ENCODE data around the gene MMEL1. TPM values are rescaled to one million over a fixed set of nuclear protein-coding genes. Genes with fewer than 3 reads are reported as not detected.

The MMEL1 gene
- total RNA-seq, 1 donor from 2014 or later, result not detected

DNA sequence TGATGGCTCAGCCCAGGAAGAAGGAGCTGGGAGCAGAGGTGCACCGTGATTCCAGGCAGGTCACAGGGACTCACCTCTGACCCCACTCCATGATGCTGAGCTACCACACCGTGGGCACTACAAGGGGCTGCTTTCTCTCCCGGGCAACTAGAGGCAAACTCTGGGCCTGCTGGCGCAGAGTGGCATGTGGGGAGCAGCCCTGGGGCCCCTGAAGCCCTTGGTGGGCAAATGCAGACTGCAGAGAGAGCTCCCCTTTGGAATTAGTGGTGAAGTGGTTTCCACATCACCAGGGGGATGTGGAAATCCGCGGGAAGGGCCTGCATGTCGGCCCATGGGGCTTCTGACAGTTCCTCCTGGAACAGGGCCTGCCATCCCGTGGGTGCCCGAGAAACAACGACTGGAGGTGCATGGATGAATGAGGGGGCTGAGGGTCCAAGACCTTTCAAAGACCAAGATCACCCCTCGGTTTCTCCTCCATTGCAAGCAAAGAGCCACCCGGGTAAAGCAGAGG is 11.8 kb upstream of the MMEL1 start:
- H3K4me3 Mint-ChIP-seq (ENCODE audit: unreplicated experiment), result peak overlapping the region; percentile 71
- H3K27ac Mint-ChIP-seq (ENCODE audit: unreplicated experiment), result no peak overlapping the region
- H3K4me1 Mint-ChIP-seq (ENCODE audit: unreplicated experiment), result peaks cover 9% of the 10 kb centered on the region
- TF ChIP-seq, protein P1, sequence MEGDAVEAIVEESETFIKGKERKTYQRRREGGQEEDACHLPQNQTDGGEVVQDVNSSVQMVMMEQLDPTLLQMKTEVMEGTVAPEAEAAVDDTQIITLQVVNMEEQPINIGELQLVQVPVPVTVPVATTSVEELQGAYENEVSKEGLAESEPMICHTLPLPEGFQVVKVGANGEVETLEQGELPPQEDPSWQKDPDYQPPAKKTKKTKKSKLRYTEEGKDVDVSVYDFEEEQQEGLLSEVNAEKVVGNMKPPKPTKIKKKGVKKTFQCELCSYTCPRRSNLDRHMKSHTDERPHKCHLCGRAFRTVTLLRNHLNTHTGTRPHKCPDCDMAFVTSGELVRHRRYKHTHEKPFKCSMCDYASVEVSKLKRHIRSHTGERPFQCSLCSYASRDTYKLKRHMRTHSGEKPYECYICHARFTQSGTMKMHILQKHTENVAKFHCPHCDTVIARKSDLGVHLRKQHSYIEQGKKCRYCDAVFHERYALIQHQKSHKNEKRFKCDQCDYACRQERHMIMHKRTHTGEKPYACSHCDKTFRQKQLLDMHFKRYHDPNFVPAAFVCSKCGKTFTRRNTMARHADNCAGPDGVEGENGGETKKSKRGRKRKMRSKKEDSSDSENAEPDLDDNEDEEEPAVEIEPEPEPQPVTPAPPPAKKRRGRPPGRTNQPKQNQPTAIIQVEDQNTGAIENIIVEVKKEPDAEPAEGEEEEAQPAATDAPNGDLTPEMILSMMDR (IDR thresholded peaks at IDR 0.05), result no peak
- H3K9me3 Mint-ChIP-seq (ENCODE audit: unreplicated experiment), result peaks cover 11% of the 10 kb centered on the region
- no peaks in the 10 kb centered on the region for H3K27me3 Mint-ChIP-seq (ENCODE audit: unreplicated experiment)
- no peak for DNase-seq (ENCODE audit: extremely low spot score, unreplicated experiment)
- H3K36me3 Mint-ChIP-seq (ENCODE audit: unreplicated experiment), result no peaks in the 10 kb centered on the region

DNA sequence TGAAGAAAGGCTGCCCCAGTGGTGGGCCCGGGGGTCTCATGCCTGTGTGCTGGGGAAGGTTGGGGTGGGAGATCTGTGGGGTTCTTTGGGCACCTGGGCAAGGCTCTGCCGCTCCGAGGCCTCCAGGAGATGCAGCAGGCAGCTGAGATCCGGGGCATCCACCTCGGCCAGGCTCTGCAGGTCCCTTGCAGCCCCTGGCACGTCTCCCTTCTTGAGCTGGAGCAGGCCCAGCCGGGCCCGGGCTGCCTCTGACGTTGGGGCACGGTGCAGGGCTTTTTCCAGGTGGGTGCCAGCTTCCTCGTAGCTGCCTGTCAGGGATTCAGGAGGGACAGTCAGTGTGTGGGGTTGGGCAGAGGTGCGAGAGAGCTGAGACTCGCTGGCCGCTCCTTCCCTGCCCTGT is 11.4 kb upstream of the MMEL1 start:
- Mint-ChIP-seq H3K36me3 (ENCODE audit: unreplicated experiment) (no peaks in the 10 kb centered on the region), H3K27me3 (ENCODE audit: unreplicated experiment) (no peaks in the 10 kb centered on the region), H3K4me3 (ENCODE audit: unreplicated experiment) (peak overlapping the region; percentile 71), H3K4me1 (ENCODE audit: unreplicated experiment) (peaks cover 9% of the 10 kb centered on the region), H3K9me3 (ENCODE audit: unreplicated experiment) (peaks cover 11% of the 10 kb centered on the region), H3K27ac (ENCODE audit: unreplicated experiment) (no peak overlapping the region)
- DNase-seq (ENCODE audit: extremely low spot score, unreplicated experiment), result no peak
- TF ChIP-seq, protein P1 (IDR thresholded peaks at IDR 0.05), result no peak

DNA sequence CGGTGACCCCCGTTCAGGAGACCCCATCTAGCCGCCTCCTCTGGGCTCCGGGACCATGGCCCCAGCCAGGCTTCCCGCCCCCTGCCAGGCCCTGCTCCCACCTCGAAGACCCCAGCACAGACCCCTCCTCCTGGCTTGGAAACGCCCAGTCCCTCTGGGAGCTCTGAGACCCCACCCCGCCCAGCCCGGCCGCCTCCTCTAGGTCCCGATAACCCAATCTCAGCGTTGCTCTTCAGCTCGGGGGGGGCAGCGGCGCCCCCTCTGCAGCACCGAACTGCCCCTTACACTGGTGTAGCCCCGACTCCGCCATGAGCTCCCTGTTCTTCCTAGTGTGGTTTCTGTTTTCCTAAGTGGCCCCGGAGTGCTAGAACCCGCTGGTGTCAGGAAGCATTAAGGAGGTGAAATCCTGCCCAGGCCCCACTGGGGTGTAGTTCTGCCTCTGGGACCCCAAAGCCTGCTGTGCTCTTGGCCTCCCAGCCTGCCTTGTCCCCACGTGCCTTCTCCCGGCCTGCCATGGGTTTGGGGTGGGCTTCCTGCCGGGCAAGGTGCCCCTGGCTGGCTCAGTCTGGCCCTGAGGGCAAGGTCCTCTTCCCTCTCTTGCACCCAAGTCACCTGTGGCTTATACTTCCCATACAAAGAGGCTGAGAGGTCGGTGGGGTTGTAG is 10.7 kb upstream of the MMEL1 start:
- TF ChIP-seq, protein P1 (IDR thresholded peaks at IDR 0.05), result no peak
- Mint-ChIP-seq H3K27me3 (ENCODE audit: unreplicated experiment) (no peaks in the 10 kb centered on the region), H3K4me3 (ENCODE audit: unreplicated experiment) (peak overlapping the region; percentile 71), H3K36me3 (ENCODE audit: unreplicated experiment) (no peaks in the 10 kb centered on the region), H3K4me1 (ENCODE audit: unreplicated experiment) (peaks cover 9% of the 10 kb centered on the region), H3K27ac (ENCODE audit: unreplicated experiment) (no peak overlapping the region), H3K9me3 (ENCODE audit: unreplicated experiment) (peaks cover 11% of the 10 kb centered on the region)
- no peak for DNase-seq (ENCODE audit: extremely low spot score, unreplicated experiment)

DNA sequence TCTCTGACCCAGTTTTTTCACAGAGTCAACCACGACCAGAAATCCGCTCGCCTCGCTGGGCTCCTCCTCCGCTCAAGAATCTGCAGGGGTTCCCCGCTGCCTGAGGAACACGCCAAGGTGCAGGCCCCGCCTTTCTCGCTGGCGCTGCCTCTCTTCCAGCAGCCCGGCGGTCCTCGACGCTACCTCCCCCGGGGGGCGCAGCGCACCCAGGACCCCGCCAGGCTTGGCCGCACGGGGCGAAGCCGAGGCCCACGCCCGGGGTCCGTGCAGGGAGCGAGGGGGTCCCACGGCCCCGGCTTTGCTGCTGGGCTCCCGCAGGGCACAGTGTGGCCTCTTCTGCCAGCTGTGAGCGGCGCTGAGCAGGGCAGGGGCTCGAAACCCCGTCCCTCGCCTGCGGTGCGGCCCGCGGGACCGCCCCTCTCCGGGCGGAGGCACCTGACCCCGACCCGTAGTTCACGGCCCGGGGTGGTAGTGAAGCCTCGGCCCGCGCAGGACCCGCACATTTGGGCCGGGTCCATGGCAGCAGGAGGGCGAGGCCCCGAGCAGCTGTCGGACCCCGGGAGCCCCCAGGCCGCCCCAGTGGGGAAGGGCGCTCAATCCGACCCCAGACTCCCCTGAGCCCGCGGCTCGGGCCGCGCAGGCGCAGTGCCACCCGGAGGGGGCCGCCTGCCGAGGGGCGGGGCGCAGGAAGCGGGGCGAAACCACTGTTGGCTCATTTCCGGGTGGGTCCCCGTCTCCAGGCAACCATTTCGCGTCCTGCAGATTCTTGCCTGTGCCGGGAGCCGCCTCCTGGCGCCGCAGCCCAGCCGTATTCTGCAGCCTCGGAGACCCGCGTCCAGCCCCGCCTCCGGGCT is 10.0 kb upstream of the MMEL1 start:
- peak; percentile 98 for DNase-seq (ENCODE audit: extremely low spot score, unreplicated experiment)
- Mint-ChIP-seq H3K27me3 (ENCODE audit: unreplicated experiment) (no peaks in the 10 kb centered on the region), H3K4me1 (ENCODE audit: unreplicated experiment) (peaks cover 9% of the 10 kb centered on the region), H3K36me3 (ENCODE audit: unreplicated experiment) (no peaks in the 10 kb centered on the region), H3K4me3 (ENCODE audit: unreplicated experiment) (peak overlapping the region; percentile 83), H3K27ac (ENCODE audit: unreplicated experiment) (no peak overlapping the region), H3K9me3 (ENCODE audit: unreplicated experiment) (peaks cover 7% of the 10 kb centered on the region)
- TF ChIP-seq, protein P1 (IDR thresholded peaks at IDR 0.05), result peak; percentile 24

DNA sequence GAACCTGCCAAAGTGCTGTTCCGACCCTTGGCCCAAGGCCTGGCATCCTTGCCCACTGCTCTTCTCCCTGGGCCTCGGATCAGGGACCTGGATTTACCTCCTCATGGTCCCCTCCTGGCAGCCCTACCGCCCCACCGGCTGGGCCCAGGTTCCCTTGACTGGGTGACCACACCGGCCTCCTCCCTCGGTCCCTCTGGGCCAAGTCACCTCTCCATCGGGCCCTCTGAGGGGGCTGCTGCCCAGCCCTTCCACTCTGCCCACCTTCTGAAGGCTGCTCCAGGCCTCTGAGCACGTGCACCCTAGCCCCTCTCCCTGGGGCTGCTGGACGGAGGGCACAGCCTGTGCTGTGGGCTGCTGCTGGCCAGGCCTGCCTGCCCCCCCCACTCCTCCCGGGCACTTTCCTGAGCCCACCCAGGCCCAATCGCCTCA is 9.3 kb upstream of the MMEL1 start:
- Mint-ChIP-seq H3K36me3 (ENCODE audit: unreplicated experiment) (no peaks in the 10 kb centered on the region), H3K27ac (ENCODE audit: unreplicated experiment) (no peak overlapping the region)
- DNase-seq (ENCODE audit: extremely low spot score, unreplicated experiment), result no peak

More for the DNA sequence above, 9.3 kb upstream of the MMEL1 start:
- TF ChIP-seq, protein P1 (IDR thresholded peaks at IDR 0.05), result no peak
- Mint-ChIP-seq H3K4me1 (ENCODE audit: unreplicated experiment) (peaks cover 9% of the 10 kb centered on the region), H3K9me3 (ENCODE audit: unreplicated experiment) (peaks cover 5% of the 10 kb centered on the region), H3K27me3 (ENCODE audit: unreplicated experiment) (no peaks in the 10 kb centered on the region), H3K4me3 (ENCODE audit: unreplicated experiment) (peak overlapping the region; percentile 83)

Measured in osteocyte (in vitro differentiated cells).